Activated T-cell treated with anti-CD3 and anti-CD28 coated beads for 4 hours (primary cell): ENCODE measurements around the gene TBX15.
"Not testable (repeated sequence)": the region's sequence is repeated elsewhere in the genome, so short reads cannot be mapped to it uniquely, and the experiment has no call there.

Source experiments
- DNase-seq: peaks from one replicate; pipeline ENCODE4 v3.0.0-alpha.2; 2020

Gene TBX15

DNA sequence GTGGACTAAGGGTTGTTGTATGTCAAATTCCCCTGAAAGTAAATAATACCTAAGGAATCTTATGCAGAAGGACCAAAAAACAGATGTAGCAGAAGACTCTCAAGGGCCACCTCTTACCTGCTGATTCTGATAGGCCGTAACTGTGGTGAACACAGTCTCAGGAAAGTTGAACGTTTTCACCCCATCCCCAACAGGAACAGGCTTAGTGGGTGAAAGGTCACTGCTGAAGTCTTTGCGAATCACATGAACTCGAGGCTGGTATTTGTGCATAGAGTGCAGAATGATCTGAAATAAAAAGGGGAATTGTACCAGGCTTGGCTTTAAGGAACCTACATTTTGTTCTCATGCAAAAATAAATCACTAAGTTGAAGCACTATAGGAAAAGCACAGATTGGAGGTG is 64.8 kb downstream of the TBX15 start:
- DNase-seq = no peak

DNA sequence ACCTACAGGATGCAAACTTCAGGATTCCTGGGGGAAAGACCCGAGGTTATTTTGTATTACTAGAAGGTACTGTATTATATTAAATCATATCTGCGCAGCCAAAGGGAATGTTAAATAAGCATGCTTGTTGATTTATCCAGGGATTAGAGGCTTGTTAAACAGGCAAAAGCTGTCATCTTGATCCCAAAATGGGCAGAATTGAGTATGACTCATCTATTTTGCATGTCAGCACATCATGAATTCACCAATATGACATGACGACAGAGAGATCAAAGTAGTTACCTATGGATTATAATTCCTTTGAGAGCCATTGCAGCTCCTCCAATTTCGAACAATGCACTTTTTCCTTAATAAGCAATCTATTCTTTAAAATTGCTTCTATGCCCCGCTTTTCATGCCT is 66.1 kb downstream of the TBX15 start:
- no peak for DNase-seq

DNA sequence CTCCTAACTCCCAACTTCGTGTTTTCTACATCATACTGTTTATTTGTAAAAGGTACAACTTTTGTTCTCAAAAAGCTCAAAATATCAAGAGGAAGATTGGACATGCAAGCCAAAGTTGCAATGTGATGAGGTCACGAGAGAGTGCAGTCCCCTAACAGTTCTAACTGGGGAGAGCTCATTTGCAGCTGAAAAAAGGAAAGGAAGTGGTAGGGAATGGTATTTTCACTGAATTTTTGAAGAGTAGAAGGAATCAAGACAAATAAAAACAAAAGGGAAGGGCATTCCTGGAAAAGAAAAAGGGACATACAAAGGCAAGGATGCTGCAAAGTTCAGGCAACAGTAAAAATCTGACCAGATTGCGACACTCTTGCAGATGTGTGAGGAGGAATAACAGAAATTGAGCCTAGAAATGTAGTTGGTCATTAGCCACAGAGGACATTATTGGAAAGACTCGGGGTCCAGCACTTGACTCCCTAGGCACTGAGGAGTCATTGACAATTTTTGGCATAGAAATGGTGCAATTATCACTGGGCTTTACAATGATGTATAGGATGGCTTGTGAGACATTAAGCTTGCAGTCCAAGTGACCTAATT is 67.9 kb downstream of the TBX15 start:
- DNase-seq = no peak

DNA sequence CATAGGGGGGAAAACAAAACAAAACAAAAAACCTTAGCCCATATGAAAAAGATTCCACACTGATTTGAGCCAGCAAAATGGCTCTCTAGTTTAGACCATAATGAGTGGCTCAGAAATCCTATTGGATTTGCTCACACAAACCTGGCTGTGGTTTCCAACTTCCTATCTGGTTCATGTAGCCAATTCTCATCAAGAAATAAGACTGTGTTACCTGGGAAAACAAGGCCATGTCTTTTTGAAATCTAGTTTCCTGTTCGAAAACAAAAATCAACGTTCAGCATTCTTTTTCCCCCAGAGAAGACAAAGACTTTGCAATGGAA is 69.2 kb downstream of the TBX15 start:
- no peak for DNase-seq

DNA sequence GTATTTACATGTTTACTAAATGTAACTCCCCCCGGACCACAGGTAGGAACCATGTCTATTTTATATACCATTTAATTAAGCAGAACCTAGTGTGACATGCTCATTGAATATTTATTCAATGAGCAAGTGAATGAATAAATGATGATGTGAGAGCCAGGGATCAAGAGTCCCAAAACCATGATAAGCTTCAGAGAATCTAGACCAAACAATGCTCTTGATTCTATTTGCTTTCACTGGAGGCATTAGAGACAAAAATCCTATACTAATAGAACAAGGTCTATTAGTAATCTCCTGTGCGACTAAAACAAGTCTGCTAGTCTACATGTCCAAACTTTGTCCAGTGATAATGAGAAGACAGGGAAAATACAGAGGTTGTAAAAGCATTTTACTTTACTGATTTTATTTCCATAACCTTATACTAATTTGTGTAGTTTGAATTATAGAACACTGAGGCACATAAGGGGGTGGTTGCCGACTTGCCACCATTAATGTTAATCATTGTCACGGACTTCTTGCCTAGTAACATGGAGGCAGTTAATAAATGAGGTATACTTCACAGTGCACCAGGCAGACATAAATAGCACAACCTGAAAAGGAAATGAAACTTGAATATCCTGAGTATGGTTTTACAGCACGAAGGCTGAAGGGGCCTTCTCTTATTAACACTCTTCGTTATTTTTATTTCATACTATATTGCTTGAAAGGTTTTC is 69.8 kb downstream of the TBX15 start:
- no peak for DNase-seq

DNA sequence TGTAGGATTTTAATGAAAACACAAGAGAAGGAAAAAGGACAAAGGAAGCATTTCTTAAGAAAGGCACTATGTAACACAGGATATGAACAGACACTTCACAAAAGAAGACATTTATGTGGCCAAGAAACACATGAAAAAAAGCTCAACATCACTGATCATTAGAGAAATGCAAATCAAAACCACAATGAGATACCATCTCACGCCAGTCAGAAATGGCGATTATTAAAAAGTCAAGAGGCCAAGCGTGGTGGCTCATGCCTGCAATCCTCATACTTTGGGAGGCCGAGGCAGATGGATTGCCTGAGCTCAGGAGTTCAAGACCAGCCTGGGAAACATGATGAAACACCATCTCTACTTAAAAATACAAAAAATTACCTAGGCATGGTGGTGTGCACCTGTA is 71.8 kb downstream of the TBX15 start:
- DNase-seq = not testable (repeated sequence)

DNA sequence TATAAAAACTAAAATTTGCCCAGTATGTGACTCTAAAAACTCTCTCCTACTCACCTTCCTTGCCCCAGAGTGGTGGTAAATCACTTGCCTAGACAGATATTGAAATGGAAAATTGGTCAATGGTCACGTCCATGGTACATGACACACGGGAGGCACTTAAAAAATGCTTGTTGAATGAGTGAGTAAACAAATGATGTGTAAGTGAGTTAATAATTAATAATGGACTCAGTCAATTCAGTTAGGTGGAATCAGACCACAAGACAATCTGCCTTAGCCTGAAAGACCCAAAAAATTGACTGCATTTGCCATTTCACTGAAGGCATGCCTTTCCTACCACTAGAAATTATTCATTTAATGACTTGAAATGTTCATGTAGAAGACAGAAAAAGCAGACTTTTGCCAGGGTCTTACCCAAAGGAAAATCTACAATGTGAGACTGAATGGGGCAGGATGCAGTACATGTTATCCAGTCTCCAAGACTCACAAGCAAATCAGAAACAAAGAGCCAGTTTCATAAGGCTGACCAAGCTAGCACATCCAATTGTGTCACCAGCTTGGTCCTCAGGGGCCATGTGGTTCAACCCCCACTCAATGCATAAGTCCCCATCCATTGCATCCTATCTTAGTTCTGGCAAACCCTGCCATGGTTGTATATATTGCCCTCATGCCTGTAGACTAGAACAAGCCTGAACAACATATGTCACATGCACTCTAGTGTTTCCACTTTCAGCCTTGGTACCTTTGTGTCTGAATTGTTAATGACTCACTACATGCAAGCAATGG is 73.6 kb downstream of the TBX15 start:
- no peak for DNase-seq

DNA sequence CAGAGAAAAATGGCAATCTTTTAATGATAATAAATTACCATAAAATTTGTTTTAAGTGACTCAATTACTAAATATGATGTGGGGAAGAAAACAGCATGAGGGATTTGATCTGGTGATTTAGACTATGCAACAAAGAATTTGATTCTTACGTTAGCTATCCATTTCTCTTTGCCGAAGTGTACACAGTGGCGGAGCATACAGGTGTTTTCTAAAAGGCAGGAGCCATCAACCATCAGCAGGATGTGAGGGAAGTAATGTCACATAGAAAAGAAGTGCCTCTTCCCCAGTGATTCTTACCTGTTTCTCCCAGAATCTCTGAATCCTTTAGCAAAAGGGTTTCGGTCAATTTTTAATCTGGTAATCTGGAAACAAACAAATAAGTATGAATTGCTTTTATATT is 74.3 kb downstream of the TBX15 start:
- DNase-seq = no peak

DNA sequence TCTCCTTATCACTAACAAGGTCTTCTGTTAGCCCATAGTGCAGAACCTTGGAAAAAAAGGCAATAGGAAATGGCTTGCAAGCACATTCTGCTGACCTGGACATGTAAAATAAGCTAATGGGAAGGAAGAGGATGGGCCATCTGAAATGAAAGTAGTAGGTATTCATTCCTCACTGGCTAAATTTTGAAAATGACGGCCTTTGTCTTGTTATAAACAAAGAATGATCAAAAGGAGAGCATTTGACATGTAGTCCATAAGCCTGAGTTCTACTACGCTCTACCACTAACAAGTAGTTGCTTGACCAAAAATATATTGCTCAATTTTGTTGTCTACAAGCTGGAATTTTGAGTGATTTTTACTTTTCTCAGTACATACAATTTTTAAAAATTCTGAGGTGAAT is 75.6 kb downstream of the TBX15 start:
- DNase-seq = no peak

DNA sequence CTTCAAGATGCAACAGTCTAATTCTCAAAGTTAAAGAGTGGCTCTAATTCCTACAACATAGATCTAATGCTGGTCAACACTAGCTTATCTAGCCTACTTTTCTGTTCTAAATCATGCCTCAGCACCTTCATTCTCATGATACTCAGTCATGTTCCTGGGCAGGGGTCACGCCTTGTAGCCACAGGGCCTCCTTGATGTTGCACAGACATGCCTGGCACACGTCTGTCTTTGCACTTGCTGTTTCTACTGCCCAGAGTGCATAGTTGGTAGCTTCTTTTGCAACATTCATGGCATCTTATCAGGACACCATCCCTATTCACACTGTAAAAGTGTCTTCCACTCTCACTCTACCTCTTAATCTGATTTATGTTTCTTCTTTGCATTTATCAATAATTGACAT is 76.6 kb downstream of the TBX15 start:
- DNase-seq = no peak

DNA sequence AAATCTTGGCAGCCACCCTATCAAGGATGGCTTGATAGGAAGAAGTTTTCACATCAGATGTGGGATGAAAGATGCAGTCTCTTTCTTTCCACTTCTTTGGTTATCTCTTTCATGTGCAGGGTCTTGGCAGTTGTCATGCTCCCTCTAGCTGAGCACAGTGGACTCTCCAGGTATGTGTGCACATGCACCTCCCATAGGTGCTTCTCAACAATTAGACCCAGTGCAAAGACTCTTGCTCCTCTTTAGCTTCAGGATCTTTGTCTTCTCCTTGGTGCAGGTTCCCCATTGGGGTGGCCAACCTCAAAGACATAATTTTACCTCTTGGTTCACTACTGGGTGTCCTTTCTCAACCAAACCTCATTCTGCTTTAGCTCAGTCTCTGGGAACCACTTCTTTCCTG is 80.7 kb downstream of the TBX15 start:
- DNase-seq = no peak

DNA sequence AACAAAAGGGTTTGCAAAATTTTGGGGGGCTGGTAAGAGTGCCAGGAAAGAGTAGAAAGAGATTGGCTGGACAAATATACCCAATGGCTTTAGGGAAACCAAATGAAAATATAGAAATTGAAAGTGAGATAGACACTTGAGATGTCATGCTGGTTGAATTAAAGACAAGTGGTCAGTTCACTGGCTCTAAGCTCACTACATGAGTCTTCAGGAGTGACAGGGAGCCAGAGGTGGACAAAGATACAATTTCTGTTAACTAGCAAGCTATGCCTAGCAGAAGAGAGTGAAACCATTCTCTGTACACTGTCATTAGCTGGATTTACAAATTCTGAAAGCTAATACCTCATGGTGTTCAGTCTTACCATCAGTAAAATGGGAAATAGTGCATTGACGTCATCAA is 82.5 kb downstream of the TBX15 start:
- DNase-seq = no peak

DNA sequence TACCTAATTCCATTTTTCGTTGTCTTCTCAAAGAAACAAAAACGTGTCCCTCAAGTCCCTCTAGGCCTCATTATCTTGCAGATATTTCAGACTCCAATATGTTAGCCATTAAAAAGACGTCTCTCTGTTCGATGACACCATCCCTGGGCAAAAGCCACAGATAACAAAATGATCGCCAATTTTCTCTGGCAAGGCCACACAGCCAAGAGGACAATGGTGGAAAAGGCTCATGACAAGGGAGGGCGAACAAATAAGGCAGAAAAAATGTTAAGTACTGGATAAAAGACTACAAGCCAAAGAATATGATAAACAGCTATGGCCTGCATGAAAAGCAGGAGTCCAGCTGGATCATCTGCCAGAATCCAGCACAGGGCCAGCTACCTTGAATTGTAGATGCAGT is 82.9 kb downstream of the TBX15 start:
- DNase-seq = no peak

DNA sequence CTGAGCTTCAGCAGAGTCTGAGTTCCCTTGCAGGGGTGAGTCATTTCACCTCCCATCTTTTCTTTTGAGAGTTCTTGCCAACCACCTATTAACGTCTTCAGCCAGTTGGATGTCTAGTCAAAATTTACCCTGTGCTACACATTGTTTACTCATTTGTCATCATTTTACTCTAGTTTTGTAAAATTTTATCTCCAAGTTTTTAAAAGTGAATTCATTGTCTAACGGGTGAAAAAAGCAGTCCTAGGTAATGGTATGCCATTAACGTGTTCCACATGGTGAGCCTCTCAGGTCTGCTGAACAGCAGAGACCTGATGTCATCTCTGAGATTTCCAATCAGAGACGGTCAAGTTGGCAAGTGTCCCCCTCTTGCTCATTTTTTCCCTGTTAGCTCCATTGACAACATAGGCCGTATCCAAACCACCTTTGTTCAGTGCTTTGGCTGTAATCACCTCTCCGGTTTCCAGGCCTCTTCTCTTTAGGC is 85.4 kb downstream of the TBX15 start:
- no peak for DNase-seq

DNA sequence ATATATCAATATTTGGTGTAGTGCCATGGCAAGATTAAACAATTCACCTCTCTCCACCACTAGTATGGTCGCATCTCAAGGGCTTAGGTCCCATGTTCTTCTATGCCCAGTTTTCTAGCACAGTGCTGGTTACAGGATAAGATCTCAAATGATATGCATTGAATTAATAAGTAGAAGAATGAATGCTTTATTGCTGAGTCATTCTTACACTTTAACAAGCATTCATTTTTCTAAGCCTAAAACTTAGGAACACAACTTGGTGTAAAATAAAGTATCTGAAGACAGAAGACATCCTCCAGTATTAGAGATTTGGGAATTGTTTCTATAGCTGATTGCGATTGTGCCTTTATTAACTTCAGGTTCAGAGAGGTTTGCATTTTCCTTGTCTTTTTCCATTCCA is 85.8 kb downstream of the TBX15 start:
- no peak for DNase-seq

DNA sequence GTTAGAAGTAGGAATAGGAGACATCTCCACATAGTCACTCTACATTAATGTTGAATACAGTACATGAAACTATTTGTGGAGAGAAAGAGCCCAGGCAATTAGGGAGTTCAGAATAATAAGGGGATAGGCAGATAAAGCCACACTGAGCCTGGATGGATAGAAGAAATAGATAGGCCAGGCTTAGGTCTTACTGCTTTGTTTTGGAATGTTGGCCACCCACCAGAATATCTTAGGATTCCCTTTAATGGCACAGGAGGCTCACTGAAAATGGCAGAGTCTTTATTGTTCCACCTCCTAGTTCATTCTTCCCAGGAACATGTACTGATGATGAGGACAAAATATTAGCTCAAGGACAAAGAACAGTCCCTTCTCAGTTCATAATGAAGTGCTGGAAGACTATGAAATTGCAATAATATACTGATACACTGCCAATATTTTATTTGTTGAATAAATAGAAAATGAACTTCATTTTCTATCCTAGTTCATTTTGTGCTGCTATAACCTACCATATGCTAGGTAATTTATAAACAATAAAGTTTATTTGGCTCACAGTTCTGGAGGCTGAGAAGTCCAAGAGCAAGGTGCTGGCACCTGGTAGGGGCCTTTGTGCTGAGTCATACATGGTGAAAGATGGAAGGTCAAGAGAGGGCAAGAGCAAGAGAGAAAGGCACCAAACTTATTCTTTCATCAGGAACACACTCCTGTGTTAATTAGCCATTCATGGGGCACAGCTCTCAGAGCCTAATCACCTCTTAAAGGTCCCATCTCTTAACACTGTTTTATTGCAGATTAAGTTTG is 87.3 kb downstream of the TBX15 start:
- no peak for DNase-seq

DNA sequence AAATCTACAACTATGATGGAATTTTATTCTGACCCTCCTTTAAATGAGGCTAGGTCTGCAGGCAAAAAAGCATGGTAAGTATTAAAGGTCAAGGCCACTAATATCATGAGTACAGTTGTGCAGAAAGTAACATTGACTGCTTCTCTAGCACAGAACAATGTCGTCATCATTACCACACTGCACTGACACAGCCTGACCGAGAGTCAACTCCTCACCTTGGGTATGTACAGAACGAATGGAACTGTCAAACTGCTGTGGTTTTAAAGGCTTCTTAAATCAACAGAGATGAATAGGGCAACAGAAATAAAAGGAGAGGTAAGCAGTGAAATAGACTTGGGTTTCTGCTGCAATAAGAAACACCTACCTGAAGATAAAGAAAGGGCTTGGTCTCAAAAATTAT is 88.8 kb downstream of the TBX15 start:
- DNase-seq = no peak

DNA sequence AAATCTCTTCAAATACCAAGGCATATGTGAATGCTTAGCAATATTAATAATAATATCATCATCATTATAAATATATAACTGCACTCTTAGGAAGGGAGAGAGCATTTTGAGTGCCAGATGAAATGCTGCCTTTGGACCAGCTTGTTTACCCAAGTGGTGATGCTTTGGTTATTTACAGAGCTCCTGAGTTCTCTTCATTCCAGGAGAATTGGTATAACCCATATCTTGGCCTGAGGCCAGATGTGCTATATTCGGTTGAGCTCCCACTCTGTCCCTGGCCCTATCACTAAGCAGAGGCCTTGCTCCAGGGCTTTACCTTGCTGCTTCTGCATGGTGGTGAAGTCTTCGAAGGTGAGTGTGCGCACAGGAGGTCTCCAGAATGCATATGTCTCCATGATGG is 89.4 kb downstream of the TBX15 start:
- no peak for DNase-seq

DNA sequence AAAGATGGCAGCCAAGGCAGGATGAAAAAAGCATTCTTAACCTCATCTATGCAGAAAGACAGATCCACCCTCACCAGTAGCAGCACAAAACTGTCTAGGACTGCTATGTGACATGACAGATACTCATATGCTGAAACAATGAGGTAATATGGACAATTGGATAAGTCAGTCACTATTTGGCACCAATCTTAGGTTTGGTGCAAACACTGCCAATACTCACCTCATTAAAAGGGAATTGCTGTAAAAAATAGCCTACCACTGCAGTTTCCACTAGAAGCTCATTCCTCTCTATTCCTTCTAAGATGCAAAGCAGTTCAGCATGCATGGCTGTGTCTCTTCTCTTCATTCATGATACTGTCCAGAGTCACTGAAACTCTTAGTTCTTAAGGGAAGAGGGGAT is 91.7 kb downstream of the TBX15 start:
- no peak for DNase-seq

DNA sequence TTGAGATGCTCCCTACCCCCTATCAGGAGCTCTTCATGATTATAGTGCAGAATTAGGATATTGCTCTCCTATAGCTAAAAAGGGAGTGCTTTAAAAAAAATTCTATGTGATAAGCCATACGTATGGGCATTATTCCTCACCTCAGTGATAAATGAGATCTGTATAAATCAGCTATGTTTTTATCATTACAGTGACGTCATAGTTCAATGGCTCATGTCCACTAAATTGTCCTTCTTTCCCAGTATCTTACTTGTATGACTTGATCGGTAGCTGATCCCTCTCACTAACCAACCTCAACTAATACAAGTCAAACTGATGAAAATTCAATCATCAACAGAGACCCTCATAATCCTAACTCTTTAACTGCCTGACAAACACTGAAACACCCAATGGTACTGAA is 93.3 kb downstream of the TBX15 start:
- DNase-seq = no peak

DNA sequence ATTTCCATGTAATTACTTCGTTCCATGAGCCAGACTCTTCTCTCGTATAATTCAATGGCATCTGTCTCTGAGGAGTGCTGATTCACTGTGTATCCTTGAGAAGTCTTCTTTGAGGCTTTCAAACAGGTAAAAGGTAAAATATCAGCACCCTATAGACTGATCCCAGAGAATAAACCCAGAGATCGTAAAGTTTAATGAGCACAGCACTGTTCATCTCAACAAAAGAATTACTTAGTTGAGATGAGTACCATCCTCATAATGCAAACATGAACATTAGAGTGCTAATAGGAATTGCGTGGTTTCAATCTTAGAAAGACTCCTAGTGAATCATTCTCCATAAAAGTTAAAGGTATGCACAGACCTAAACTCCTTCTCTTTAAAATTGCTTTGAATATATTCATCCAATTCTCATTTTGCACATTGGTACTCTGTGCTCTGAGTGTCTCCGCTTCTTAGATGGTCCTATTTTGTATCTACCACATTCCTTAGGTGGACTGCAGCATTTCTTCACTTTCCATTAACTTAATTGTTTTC is 97.2 kb downstream of the TBX15 start:
- no peak for DNase-seq

DNA sequence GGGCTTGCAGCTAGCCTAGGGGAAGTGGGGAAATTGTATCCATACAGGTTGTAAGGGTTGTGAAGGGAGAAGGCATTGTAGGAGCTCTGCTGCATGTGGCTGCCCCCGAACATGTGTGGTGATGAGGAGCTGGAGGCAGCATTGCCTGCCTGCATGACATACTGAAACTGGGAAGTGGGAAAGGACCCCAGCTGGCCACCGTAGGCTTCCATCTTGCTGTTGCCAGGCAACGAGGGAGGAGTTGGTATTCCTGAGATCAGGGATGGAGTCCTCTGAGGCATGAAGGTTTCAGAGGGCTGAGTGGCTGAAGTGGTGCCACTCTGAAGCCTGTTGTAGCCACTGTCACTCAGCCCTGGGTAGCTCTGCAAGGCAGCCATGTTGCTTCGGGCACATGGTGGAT is 103.2 kb downstream of the TBX15 start:
- DNase-seq = no peak

DNA sequence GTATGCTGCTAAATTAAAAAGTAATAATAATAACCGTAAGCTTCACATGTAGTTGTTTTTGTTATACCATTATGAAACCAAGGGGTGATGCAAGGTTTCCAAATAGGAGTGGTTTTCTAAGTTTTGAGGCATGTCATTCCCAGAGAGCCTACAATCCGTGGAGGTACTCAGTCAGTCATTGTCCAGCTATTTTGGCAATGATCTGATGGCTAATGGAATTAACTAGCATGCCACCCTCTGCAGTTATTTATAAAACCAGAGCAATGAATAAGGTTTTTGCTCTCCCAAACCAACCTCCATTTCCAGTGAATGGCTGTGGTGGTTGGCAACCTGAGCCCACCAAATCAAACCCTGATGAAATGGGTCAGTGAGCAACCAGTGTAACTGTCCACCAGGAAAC is 106.4 kb downstream of the TBX15 start:
- DNase-seq = no peak
